Dedifferentiated amniotic fluid mesenchymal stem cell (primary cell): ENCODE data around the gene INPP5E.

Experiments used
- DNase-seq: peaks from one replicate; pipeline ENCODE4 v3.0.0-alpha.2; 2016; ENCODE audit errors: extremely low spot score

The INPP5E gene

GRCh38 chr9:136447173-136447778, 7.6 kb upstream of the INPP5E start:
- DNase-seq = no peak

DNA sequence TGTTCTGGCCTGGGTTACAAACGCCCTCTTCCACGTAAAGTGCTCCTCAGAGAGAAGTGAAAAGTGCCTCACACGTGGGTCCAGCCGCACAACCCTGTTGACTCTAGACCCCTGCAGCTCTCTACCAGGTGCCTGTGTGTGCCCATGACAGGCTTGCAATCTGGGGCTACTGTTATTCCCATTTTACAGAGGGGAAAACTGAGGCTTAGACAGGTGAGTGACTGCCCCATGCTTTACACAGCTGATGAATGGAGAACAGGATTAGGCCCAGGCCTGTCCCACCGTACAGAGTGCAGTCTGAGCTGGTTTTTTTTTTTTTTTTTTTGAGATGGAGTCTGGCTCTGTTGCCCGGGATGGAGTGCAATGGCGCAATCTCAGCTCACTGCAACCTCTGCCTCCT, 6.2 kb upstream of the INPP5E start:
- no peak for DNase-seq

DNA sequence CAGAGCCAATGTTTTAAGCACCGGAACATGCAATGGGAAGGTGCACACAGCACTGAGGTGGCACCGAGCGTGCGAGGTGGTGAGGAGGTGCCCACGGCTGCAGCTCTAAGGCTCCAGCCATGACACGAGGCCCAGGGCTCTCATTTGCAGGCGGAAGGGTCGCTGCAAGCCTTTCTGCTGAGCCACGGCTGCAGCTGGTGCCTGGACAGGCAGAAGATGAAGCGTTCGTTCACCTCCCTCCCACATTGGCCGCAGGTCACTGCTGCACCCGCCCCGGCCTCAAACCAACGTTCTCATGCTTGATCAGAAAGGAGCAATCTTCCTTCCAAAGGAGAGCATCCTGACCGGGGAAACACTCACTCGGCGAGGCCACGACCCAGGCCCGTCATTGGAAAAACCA, 4.5 kb upstream of the INPP5E start:
- DNase-seq = no peak

DNA sequence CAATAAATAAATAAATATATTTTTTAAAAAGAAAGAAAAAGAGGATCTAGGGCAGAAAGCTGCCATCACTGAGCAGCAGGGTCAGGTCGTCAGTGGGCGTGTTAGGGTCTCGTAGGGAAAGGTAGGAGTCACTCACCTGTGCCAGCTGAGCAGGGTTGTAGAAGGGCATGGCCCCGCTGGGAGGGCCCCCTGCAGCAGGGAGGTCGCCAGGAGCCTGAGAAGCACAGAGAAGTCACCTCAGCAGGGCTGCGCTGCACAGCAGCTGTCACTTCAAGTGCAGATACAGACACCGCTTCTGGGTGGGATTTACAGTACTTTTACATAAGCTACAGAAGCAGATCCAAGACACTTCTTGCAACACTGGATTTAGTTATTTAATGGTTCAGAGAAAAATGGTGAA, 4.0 kb upstream of the INPP5E start:
- DNase-seq = no peak

DNA sequence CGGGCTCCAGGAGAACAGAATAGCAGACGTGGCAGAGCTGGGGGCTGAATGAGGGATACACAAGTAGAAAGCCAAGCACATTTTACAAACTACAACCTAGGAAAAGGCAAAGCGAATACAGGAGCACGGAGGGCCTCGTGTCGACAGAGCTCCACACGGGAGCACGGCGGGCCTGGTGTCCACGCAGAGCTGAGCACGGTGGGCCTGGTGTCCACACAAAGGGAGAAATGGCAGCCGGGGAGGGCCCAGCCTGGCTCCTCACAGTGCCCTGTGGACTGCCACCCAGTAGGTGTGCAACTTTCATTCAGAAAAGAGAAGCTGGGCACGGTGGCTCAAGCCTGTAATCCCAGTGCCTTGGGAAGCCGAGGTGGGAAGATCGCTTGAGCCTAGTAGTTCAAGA, 3.4 kb upstream of the INPP5E start:
- no peak for DNase-seq

- DNase-seq = no peak
Measured at GRCh38 chr9:136442265-136442664, 2.6 kb upstream of the INPP5E start.

DNA sequence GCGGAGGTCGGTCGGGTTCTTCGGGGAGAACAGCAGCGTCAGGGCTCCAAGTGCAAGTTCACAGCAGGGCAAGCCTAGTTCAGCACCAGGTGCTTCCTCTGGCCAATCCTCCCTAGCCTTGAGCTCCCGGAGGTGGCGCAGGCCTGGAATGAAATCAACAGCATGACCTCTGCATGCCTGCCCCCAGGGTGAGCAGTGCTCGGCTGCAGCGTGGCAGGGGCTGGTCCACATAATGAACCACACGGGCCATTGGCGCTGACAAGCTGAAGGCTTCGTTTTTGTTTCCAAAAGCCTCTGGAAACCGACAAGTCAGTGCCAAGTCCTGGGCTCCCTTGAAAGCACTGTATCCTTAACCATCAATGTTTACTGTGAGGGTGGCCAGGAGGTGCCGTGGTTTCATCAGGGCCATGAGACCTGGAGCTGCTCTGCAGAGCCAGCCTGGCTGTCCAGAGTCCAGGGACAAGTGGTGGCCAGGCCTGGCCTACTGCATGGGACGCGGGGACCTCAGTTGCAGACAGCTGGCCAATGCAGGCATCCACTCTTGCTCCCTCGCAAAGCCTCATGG, 2.1 kb upstream of the INPP5E start:
- DNase-seq = no peak

DNA sequence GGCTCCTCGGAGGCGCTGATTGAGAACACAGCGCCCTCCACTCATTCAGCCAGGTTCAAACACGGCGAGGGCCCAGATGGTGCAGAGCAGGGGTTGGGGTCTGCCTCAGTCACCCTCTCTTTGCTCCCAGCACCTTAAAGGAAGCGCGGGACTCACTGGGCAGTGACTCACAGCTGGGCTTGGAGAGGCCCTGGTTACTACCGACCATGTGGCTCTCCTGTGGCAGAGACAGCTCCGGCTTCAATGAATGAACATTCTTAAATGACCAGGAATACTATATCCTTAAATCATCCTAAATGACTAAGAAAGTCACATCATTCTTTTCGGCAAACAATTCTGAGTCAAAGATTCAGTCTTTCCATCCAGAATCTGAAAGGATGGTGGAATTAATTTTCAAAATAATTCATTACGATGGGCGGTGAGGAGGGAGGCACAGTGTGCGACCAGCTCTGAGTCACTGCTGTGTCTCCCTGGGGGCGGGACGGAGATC, 1.6 kb upstream of the INPP5E start:
- no peak for DNase-seq

- no peak for DNase-seq
Measured at GRCh38 chr9:136438548-136439480, 831 bp downstream of the INPP5E start.

DNA sequence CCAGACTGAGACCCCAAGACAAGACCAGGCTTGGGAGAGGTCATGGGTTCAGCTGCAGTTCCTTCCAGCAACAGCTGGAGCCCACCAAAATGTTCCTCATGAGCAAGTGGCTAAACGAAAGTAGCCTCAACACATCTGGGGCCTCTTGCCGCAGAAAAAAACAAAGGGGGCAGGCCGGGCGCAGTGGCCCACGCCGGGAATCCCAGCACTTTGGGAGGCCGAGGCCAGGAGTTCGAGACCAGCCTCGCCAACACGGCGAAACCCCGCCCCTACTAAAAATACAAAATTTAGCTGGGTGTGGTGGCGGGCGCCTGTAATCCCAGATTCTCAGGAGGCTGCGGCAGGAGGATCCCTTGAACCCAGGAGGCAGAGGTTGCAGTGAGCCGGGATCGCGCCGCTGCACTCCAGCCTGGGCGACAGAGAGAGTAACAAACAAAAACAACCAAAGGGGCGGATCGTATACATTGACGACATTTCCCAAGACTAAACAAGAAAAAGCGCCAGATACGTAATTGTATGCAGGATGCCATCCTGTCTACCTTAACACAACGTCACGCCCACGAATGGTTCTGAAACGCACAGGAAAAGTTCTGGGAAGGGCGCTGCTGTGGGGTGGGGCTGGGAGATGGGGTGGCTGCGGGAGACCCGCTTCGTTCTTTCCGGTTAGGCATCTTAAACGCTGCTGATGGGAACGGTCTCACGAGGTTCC, 1.7 kb downstream of the INPP5E start:
- DNase-seq = no peak

DNA sequence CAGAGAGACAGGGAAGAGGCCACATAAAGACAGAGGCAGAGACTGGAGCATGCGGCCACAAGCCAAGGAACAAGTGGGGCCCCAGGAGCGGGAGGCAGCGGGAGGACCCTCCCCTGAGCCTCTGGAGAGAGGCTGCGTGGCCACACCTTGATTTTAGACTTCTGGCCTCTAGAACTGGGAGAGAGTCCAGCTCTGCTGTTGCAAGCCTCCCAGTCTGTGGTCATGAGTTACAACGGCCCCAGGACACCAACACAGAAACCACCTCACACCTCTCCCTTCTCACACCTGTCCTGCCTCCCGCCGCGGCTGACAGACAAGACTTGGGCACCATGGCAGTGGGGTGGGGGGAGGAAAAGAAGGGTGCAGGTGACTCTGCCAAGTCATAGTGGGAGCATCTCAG, 2.2 kb downstream of the INPP5E start:
- DNase-seq = peak; percentile 16

DNA sequence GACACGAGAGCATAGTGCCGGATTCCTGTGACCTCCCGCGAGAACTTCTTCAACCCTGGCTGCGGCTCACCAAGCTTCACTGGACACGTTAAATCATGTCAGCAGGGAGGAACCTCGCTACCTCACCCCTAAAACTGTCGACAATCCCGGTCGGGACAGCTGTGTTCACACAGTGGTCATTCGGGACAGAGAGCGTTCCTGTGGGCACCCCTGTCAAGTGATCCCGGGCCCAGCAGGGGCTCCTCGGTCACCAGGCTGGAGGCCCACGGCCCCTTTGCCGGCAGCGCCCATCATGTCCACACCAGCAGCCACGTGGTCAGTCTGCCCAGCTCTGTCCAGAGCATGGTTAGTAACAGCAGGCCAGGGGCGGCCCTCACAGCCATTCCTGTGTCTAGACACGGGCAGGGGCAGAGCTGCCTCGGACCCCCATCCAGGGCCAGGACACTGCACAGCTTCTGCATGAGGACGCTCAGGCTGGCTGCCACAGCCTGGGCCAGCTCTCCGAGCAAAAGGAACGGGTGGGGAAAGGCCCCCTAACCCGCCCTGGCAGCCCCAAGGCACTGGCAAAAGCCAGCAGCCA, 3.5 kb downstream of the INPP5E start:
- DNase-seq = no peak

- DNase-seq = no peak
Measured at GRCh38 chr9:136434580-136435169, 5.0 kb downstream of the INPP5E start.

DNA sequence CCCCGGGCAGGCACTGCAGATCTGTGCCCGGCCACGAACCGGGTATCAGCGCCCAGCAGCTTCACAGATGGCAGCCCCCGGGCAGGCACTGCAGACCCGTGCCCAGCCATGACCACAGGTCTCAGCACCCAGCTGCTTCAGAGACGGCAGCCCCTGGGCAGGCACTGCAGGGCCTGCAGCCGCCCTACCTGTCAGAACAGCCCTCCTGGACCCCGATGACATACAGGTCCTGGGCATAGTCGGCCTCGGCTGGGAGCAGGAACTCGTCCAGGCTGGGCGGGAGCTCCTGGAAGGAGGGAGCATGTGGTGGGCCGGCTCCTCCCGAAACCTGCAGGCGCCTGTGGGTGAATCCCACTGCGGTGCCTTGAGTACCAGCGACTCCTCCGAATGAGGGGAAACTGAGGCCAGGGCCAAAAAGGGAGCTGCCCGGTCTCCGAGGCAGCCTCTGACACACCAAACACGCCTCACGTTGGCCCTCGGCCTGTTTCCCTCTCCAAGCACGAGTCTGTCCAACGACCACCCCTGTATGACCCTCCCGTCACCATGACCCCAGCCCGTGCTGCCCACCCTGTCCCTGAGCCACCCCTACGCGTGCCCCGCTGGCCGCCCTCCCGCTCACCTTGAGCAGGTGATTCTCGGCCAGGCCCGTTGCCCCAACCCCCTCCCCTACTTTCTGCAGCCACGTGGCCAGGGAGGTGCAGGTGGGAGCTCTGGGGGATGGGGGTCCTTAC, 5.6 kb downstream of the INPP5E start:
- DNase-seq = no peak

DNA sequence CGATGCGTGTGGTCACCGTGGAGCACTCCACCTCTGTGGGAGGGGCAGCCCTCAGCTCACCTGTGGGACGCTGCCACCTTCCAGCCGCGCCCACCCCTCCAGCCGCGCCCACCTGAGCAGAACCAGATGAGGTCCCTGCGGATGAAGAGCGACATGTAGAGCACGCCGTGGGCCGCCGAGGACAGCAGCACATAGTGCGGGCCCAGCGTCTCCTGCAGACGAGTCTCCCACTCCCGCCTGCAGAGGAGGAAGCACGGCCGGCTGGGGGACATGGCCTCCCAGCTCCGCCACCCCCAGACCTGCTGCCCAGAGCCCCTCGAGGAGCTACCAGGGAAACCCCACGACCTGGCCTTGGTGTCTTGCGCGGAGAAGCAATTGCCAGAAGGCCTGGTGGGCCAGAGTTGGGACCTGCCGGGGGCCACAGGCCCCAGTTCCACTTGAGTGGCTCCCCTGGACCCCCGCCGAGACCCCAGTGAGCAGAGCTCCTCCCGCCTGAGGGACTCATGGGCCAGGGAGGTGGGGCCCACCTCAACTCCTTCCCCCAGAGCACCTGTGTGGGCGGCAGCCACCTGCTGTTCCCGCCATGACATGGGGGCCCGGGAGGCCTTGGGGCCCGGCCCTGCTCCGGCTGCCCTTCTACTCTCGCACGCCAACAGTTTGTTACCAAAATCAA, 6.5 kb downstream of the INPP5E start:
- no peak for DNase-seq

DNA sequence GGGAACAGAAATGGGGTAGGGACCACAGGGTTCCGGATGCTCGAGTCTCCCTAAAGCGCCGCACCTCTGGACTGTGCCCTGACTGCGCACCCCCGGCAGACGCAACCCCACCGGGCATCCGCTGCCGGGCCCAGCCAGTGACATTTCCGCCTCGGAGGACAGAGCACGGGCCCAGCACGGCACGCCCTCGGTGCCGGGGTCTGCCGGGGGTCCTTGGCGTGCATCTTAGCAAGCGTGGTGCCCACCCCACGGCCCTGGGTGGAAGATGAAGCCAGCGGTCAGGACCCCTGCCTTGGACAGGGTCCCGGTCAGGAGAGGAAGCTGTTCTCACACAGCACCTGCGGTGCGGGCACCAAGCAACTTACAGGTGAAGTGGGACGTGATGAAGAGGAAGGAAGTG, 7.1 kb downstream of the INPP5E start:
- DNase-seq = no peak

- no peak for DNase-seq
Measured at GRCh38 chr9:136431782-136432350, 7.8 kb downstream of the INPP5E start.

DNA sequence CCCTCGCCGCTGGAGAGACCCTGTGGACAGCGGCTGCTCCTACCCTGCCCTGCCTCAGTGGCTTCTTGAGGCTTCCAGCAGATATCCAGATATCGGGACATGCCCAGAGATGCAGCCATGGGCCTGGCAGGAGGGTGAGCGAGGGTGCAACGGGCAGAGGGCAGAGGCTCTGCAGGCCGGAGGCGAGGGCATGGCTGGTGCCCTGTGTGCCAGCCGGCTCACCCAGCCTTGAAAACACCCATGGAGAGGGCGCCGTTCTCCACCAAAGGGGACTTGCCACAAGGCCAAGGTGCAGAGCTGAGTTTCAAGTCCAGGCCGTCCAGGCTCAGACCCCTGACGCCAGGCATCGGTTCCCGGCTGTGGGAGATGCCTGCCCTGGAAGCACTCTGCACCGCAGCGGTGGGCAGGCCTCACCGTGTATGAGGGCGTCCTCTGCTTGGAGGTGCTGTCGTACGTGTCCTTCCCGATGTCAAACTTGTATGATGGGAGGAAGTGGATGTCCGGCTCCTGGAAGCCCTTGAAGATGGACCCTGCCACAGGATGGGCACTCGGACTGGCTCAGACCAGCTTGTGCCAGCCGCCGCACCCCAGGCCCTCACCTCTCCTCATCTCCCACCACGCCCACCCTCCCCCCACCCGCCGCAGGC, 8.9 kb downstream of the INPP5E start:
- no peak for DNase-seq
